ENCODE data around the gene PSMB2.

PSMB2 gene

DNA sequence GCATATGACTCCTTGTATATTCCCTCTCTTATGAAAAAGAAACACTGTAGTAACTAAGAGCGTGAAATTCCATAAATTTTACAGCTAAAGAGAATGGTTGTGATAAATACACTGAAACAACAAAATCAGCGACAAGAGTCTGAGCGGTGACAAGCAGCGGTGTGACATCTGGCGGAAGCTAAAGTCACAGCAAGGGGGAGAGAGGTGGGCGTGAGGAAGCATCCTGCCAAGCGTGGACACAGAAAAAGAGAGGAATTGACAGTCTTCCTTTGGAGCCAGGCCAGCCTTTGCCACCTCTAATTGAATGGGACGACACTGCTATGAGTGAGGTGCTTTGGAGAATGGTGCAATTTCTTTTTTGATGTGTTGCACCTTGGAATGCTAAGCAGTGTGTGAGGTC is 25.9 kb downstream of the PSMB2 start:
- peaks cover 13 to 20% of the 10 kb centered on the region in 2 donors for H3K36me3 ChIP-seq (ENCODE audit: control insufficient read depth in 2 of 2, insufficient read depth in 2 of 2, low read length in 2 of 2)
- H3K27ac ChIP-seq (ENCODE audit: low read length) = no peak overlapping the region
- no peaks in the 10 kb centered on the region for H3K9me3 ChIP-seq (ENCODE audit: control insufficient read depth in 2 of 2, low read length in 2 of 2)
- H3K4me1 ChIP-seq (ENCODE audit: control insufficient read depth, insufficient read depth, low read length) = no peaks in the 10 kb centered on the region
- no peak overlapping the region for H3K4me3 ChIP-seq (ENCODE audit: low read length in 2 of 2)
- no peaks in the 10 kb centered on the region for H3K27me3 ChIP-seq (ENCODE audit: control insufficient read depth in 1 of 2, insufficient read depth in 2 of 2, low read length in 2 of 2)
- H3K9ac ChIP-seq (ENCODE audit: low read length in 2 of 2) = no peak overlapping the region

DNA sequence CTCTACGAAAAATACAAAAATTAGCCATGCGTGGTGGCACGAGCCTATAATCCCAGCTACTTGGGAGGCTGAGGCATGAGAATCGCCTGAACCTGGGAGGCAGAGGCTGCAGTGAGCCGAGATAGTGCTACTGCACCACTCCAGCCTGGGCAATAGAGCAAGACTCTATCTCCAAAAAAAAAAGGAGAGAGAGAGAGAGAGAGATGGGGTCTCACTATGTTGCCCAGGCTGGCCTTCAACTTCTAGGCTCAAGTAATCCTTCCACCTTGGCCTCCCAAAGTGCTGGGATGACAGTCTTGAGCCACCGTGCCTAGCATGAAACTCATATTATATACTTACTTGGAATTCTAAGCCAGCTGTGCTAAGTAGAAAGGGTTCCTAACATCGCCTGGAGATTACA is 29.7 kb downstream of the PSMB2 start:
- H3K27ac ChIP-seq (ENCODE audit: low read length) = no peak overlapping the region
- H3K9me3 ChIP-seq (ENCODE audit: control insufficient read depth in 2 of 2, low read length in 2 of 2) = no peaks in the 10 kb centered on the region
- H3K4me1 ChIP-seq (ENCODE audit: control insufficient read depth, insufficient read depth, low read length) = no peaks in the 10 kb centered on the region
- peaks cover 15 to 19% of the 10 kb centered on the region in 2 donors for H3K36me3 ChIP-seq (ENCODE audit: control insufficient read depth in 2 of 2, insufficient read depth in 2 of 2, low read length in 2 of 2)
- H3K4me3 ChIP-seq (ENCODE audit: low read length in 2 of 2) = no peak overlapping the region
- H3K9ac ChIP-seq (ENCODE audit: low read length in 2 of 2) = no peak overlapping the region
- H3K27me3 ChIP-seq (ENCODE audit: control insufficient read depth in 1 of 2, insufficient read depth in 2 of 2, low read length in 2 of 2) = no peaks in the 10 kb centered on the region

DNA sequence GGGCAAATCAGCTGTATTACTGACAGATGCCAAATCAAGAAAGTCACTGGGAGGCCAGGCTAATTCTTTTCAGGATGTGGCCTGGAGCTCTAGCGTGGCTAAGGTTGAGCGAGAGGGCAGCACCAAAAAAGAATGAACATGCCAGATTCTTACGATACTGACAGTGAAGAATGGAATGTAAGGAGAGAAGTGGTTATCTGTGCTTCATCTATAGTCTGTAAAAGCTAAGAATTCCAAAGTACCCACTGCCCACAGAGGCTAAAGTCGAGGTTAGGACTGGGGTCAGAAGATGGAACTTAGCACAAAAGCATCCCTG is 35.5 kb downstream of the PSMB2 start:
- Histone ChIP-seq H3K36me3 (ENCODE audit: control insufficient read depth in 2 of 2, insufficient read depth in 2 of 2, low read length in 2 of 2) (peaks cover 38 to 43% of the 10 kb centered on the region in 2 donors), H3K4me3 (ENCODE audit: low read length in 2 of 2) (no peak overlapping the region), H3K9me3 (ENCODE audit: control insufficient read depth in 2 of 2, low read length in 2 of 2) (no peaks in the 10 kb centered on the region), H3K27me3 (ENCODE audit: control insufficient read depth in 1 of 2, insufficient read depth in 2 of 2, low read length in 2 of 2) (no peaks in the 10 kb centered on the region), H3K4me1 (ENCODE audit: control insufficient read depth, insufficient read depth, low read length) (no peaks in the 10 kb centered on the region), H3K9ac (ENCODE audit: low read length in 2 of 2) (no peak overlapping the region), H3K27ac (ENCODE audit: low read length) (no peak overlapping the region)

DNA sequence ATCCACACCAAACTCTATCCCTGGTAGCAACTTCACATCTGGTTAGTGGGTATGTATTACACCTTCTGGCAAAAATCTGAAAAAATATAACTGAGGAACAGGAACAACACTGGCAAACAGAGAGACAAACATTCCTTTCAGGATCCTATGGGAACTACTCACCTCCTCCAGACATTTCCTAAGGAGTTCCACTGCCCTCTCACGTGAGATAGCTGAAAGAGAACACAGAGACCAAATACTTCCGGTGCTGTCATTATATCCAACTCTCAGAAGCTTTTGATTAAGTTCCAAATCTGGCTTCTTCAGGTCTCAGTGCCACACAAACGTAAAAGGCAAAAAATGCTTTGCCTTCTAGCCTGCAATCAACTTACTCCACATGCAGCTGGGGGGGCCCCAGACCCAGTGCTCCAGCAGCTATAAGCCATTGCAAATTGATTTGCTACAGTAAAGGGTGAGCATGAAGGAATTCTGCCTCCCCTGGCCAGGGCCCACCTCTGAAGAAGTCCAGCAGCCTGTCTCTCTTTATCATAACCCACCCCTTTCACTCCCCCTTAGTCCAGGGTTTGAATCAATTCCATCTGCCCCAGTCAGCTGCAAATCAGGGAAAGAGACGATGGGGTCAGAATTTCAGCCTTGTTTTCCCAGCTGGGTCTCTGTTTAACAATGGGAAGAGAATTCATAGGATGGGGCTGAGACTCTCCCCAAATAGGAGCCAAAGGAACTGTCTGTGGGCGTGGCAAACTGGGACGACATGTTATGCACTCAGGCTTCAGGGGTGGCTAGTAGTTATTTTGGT is 36.1 kb downstream of the PSMB2 start:
- Histone ChIP-seq H3K4me3 (ENCODE audit: low read length in 2 of 2) (no peak overlapping the region), H3K27me3 (ENCODE audit: control insufficient read depth in 1 of 2, insufficient read depth in 2 of 2, low read length in 2 of 2) (no peaks in the 10 kb centered on the region), H3K4me1 (ENCODE audit: control insufficient read depth, insufficient read depth, low read length) (no peaks in the 10 kb centered on the region), H3K36me3 (ENCODE audit: control insufficient read depth in 2 of 2, insufficient read depth in 2 of 2, low read length in 2 of 2) (peaks cover 38 to 43% of the 10 kb centered on the region in 2 donors), H3K9ac (ENCODE audit: low read length in 2 of 2) (no peak overlapping the region), H3K27ac (ENCODE audit: low read length) (no peak overlapping the region), H3K9me3 (ENCODE audit: control insufficient read depth in 2 of 2, low read length in 2 of 2) (no peaks in the 10 kb centered on the region)

DNA sequence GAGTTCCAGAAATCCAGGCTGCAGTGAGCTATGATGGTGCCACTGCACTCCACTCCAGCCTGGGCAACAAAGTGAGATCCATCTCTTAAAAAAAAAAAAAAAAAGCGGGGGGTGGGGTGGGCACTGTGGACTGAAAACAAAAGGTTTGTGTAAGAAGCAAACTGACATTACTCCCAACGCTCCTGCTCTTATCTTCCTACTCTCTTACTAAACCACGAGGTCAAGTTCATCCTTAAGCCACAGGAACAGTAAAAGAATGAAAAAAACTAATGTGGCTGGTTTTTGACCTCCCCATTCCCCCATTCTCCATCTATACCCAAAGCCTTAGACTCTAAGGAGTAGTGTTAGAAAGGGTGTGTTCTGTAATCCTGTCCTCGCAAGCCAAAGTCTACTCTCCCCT is 37.4 kb downstream of the PSMB2 start:
- Histone ChIP-seq H3K36me3 (ENCODE audit: control insufficient read depth in 2 of 2, insufficient read depth in 2 of 2, low read length in 2 of 2) (peaks cover 38 to 42% of the 10 kb centered on the region in 2 donors), H3K4me3 (ENCODE audit: low read length in 2 of 2) (no peak overlapping the region), H3K4me1 (ENCODE audit: control insufficient read depth, insufficient read depth, low read length) (no peaks in the 10 kb centered on the region), H3K9me3 (ENCODE audit: control insufficient read depth in 2 of 2, low read length in 2 of 2) (no peaks in the 10 kb centered on the region), H3K27ac (ENCODE audit: low read length) (no peak overlapping the region), H3K9ac (ENCODE audit: low read length in 2 of 2) (no peak overlapping the region), H3K27me3 (ENCODE audit: control insufficient read depth in 1 of 2, insufficient read depth in 2 of 2, low read length in 2 of 2) (no peaks in the 10 kb centered on the region)

DNA sequence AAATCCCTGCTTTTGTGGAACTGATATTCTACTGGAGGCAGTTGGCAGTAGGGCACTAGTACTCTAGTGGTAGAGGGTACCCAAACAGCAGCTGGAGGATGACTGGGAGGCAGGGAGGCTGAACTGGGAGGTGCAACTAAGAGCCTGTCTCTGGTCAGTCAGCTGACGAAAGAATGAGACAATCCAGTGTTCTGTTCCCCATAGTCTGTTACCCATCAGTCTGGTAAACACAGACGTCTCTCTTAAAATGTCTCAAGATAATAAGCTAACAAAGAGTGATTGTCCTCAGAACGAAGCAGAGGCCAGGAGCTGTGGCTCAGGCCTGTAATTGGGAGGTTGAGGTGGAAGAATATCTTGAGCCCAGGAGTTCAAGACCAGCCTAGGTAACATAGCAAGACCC is 37.9 kb downstream of the PSMB2 start:
- Histone ChIP-seq H3K4me1 (ENCODE audit: control insufficient read depth, insufficient read depth, low read length) (no peaks in the 10 kb centered on the region), H3K9me3 (ENCODE audit: control insufficient read depth in 2 of 2, low read length in 2 of 2) (no peaks in the 10 kb centered on the region), H3K4me3 (ENCODE audit: low read length in 2 of 2) (no peak overlapping the region), H3K36me3 (ENCODE audit: control insufficient read depth in 2 of 2, insufficient read depth in 2 of 2, low read length in 2 of 2) (peaks cover 38 to 45% of the 10 kb centered on the region in 2 donors), H3K9ac (ENCODE audit: low read length in 2 of 2) (no peak overlapping the region), H3K27me3 (ENCODE audit: control insufficient read depth in 1 of 2, insufficient read depth in 2 of 2, low read length in 2 of 2) (no peaks in the 10 kb centered on the region), H3K27ac (ENCODE audit: low read length) (no peak overlapping the region)

DNA sequence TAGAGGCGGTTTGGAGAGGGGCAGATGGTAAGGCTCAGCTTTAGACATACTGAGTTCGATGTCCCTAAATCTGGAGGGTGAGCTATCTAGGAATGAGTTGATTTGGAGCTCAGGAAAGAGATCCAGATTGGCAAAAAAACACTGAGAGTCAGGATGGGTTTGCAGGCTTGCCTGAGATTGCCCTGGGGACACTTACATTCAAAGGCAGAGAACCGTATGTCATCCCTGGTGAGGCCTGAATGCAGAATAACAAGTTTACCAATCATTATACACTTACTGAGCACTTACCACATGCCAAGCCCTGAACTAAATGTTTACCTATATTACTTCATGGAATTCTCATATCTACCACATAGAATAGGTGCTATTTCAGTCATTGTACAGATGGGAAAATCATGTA is 40.7 kb downstream of the PSMB2 start:
- H3K27ac ChIP-seq (ENCODE audit: low read length) = no peak overlapping the region
- no peaks in the 10 kb centered on the region for H3K9me3 ChIP-seq (ENCODE audit: control insufficient read depth in 2 of 2, low read length in 2 of 2)
- H3K4me3 ChIP-seq (ENCODE audit: low read length in 2 of 2) = no peak overlapping the region
- no peaks in the 10 kb centered on the region for H3K27me3 ChIP-seq (ENCODE audit: control insufficient read depth in 1 of 2, insufficient read depth in 2 of 2, low read length in 2 of 2)
- H3K4me1 ChIP-seq (ENCODE audit: control insufficient read depth, insufficient read depth, low read length) = no peaks in the 10 kb centered on the region
- no peak overlapping the region for H3K9ac ChIP-seq (ENCODE audit: low read length in 2 of 2)
- peaks cover 32 to 35% of the 10 kb centered on the region in 2 donors for H3K36me3 ChIP-seq (ENCODE audit: control insufficient read depth in 2 of 2, insufficient read depth in 2 of 2, low read length in 2 of 2)

DNA sequence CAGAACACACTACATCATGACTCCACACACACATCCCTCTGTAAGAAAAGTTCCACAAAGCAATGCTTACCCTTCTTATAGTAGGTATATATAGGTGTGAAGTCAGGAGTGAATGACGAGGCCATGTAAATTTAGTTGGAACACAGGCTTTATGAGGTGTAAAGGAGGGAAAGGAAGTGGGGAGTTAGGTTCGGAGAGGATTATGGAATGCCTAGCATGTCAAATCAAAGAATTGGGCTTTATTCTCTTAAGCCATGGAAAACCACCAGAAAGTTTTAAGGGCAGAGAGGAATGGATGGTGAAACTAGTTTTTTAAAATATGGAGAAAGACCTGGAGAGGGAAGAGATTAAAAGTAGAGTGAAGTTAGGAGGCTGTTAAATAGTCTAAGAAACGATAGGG is 41.9 kb downstream of the PSMB2 start:
- no peaks in the 10 kb centered on the region for H3K4me1 ChIP-seq (ENCODE audit: control insufficient read depth, insufficient read depth, low read length)
- no peaks in the 10 kb centered on the region for H3K9me3 ChIP-seq (ENCODE audit: control insufficient read depth in 2 of 2, low read length in 2 of 2)
- H3K9ac ChIP-seq (ENCODE audit: low read length in 2 of 2) = no peak overlapping the region
- no peak overlapping the region for H3K4me3 ChIP-seq (ENCODE audit: low read length in 2 of 2)
- peaks cover 21 to 28% of the 10 kb centered on the region in 2 donors for H3K36me3 ChIP-seq (ENCODE audit: control insufficient read depth in 2 of 2, insufficient read depth in 2 of 2, low read length in 2 of 2)
- H3K27ac ChIP-seq (ENCODE audit: low read length) = no peak overlapping the region
- no peaks in the 10 kb centered on the region for H3K27me3 ChIP-seq (ENCODE audit: control insufficient read depth in 1 of 2, insufficient read depth in 2 of 2, low read length in 2 of 2)

DNA sequence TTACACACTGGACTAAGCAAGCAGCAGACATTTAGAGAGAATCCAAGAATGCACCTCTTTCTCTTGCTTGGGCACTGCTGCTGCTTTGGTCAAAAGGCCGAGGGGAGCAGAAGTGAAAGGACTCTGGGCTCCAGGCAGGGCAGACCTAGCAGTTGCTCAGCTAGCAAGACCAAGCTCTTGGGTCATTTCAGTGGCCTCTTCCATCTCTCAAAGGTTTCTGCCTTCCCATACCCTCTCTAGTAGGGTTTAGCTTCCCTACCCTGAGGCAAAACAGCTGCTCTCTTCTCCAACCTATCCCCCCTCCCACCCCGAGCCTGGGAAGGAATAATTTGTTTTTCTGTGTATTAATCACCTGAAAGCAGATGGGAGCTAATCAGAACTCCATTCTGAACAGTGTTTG is 42.4 kb downstream of the PSMB2 start:
- no peak overlapping the region for H3K27ac ChIP-seq (ENCODE audit: low read length)
- no peak overlapping the region for H3K9ac ChIP-seq (ENCODE audit: low read length in 2 of 2)
- H3K4me3 ChIP-seq (ENCODE audit: low read length in 2 of 2) = no peak overlapping the region
- no peaks in the 10 kb centered on the region for H3K27me3 ChIP-seq (ENCODE audit: control insufficient read depth in 1 of 2, insufficient read depth in 2 of 2, low read length in 2 of 2)
- H3K9me3 ChIP-seq (ENCODE audit: control insufficient read depth in 2 of 2, low read length in 2 of 2) = no peaks in the 10 kb centered on the region
- H3K4me1 ChIP-seq (ENCODE audit: control insufficient read depth, insufficient read depth, low read length) = no peaks in the 10 kb centered on the region
- H3K36me3 ChIP-seq (ENCODE audit: control insufficient read depth in 2 of 2, insufficient read depth in 2 of 2, low read length in 2 of 2) = peaks cover 18 to 28% of the 10 kb centered on the region in 2 donors

DNA sequence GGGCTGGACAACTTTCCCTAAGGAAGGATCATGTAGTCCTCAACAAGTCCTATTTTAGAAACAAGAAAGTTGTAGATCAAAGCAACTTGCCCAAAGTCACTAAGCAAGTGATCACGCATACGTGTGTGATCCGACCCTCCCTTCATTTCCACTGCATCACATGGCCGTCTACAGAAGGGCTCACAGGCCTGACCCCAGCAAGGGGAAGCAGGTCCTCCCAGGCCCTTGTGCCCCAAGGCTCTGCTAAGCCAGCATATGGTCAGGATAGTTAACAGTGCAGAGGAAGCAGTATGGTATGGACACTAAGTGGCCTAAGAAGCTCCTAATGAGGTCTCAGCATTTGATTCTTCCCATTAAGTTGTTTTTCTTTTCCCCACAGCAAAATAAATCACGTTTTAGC is 43.5 kb downstream of the PSMB2 start:
- H3K36me3 ChIP-seq (ENCODE audit: control insufficient read depth in 2 of 2, insufficient read depth in 2 of 2, low read length in 2 of 2) = peaks cover 14 to 20% of the 10 kb centered on the region in 2 donors
- no peak overlapping the region for H3K9ac ChIP-seq (ENCODE audit: low read length in 2 of 2)
- H3K27ac ChIP-seq (ENCODE audit: low read length) = no peak overlapping the region
- no peaks in the 10 kb centered on the region for H3K4me1 ChIP-seq (ENCODE audit: control insufficient read depth, insufficient read depth, low read length)
- H3K4me3 ChIP-seq (ENCODE audit: low read length in 2 of 2) = no peak overlapping the region
- no peaks in the 10 kb centered on the region for H3K9me3 ChIP-seq (ENCODE audit: control insufficient read depth in 2 of 2, low read length in 2 of 2)
- no peaks in the 10 kb centered on the region for H3K27me3 ChIP-seq (ENCODE audit: control insufficient read depth in 1 of 2, insufficient read depth in 2 of 2, low read length in 2 of 2)

DNA sequence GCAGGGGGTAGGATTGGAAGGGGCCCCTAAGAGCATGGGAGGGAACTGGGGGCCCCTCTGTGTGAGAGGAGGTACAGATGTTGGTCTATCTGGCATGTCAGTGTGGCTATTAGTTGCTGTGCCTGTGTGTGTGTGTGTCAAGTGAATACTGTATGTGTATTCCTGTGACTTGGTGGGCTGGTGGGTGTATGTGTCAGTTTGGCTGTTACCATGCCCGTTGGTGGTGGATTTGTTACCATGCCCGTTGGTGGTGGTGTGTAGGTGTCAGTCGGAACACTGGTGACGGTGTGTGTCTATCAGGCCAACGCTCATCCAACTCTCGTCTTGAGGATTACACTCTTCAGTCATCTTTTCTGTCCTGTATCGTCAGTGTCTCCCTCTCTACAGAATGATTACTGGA is 45.6 kb downstream of the PSMB2 start:
- Histone ChIP-seq H3K27me3 (ENCODE audit: control insufficient read depth in 1 of 2, insufficient read depth in 2 of 2, low read length in 2 of 2) (no peaks in the 10 kb centered on the region), H3K4me1 (ENCODE audit: control insufficient read depth, insufficient read depth, low read length) (no peaks in the 10 kb centered on the region), H3K9me3 (ENCODE audit: control insufficient read depth in 2 of 2, low read length in 2 of 2) (no peaks in the 10 kb centered on the region), H3K9ac (ENCODE audit: low read length in 2 of 2) (no peak overlapping the region), H3K27ac (ENCODE audit: low read length) (no peak overlapping the region), H3K4me3 (ENCODE audit: low read length in 2 of 2) (no peak overlapping the region), H3K36me3 (ENCODE audit: control insufficient read depth in 2 of 2, insufficient read depth in 2 of 2, low read length in 2 of 2) (peaks cover 5 to 10% of the 10 kb centered on the region in 2 donors)
